ENCODE results near the gene SLC4A7. TPM values are rescaled to one million over a fixed set of nuclear protein-coding genes. Genes with fewer than 3 reads are reported as not detected.
"Not testable (repeated sequence)": the region's sequence is repeated elsewhere in the genome, so short reads cannot be mapped to it uniquely, and the experiment has no call there.

The SLC4A7 gene
- total RNA-seq, 1 donor from 2014 or later: 2.7 TPM

GRCh38 chr3:27438352-27438751 is 45.8 kb downstream of the SLC4A7 start:
- DNase-seq (ENCODE audit: low spot score); ATAC-seq: not testable (repeated sequence)

- no peak for DNase-seq (ENCODE audit: low spot score)
- peak; percentile 83 for ATAC-seq
Measured at GRCh38 chr3:27431116-27431515, 53.1 kb downstream of the SLC4A7 start.

- no peak for DNase-seq (ENCODE audit: low spot score)
- ATAC-seq: no peak
Measured at GRCh38 chr3:27429909-27430308, 54.3 kb downstream of the SLC4A7 start.

GRCh38 chr3:27428446-27428845 is 55.7 kb downstream of the SLC4A7 start:
- DNase-seq (ENCODE audit: low spot score) (no peak), ATAC-seq (no peak)

GRCh38 chr3:27426926-27427325 is 57.3 kb downstream of the SLC4A7 start:
- ATAC-seq (no peak), DNase-seq (ENCODE audit: low spot score) (no peak)

- peak; percentile 72 for ATAC-seq
- no peak for DNase-seq (ENCODE audit: low spot score)
Measured at GRCh38 chr3:27425896-27426565, 58.2 kb downstream of the SLC4A7 start.

GRCh38 chr3:27424812-27425521 is 59.2 kb downstream of the SLC4A7 start:
- peak; percentile 56 for DNase-seq (ENCODE audit: low spot score)

GRCh38 chr3:27423463-27423862 is 60.7 kb downstream of the SLC4A7 start:
- DNase-seq (ENCODE audit: low spot score): no peak
- ATAC-seq: no peak

More at GRCh38 chr3:27424812-27425521, 59.2 kb downstream of the SLC4A7 start:
- peak; percentile 56 for ATAC-seq

- ATAC-seq: no peak
- no peak for DNase-seq (ENCODE audit: low spot score)
Measured at GRCh38 chr3:27422617-27423016, 61.6 kb downstream of the SLC4A7 start.

GRCh38 chr3:27415202-27415601 is 69.0 kb downstream of the SLC4A7 start:
- ATAC-seq: no peak
- no peak for DNase-seq (ENCODE audit: low spot score)

GRCh38 chr3:27392950-27393679 is 91.1 kb downstream of the SLC4A7 start:
- ATAC-seq (no peak), DNase-seq (ENCODE audit: low spot score) (no peak)

- DNase-seq (ENCODE audit: low spot score); ATAC-seq: not testable (repeated sequence)
Measured at GRCh38 chr3:27392414-27392813, 91.8 kb downstream of the SLC4A7 start.

- DNase-seq (ENCODE audit: low spot score) (no peak), ATAC-seq (no peak)
Measured at GRCh38 chr3:27391796-27392195, 92.4 kb downstream of the SLC4A7 start.

GRCh38 chr3:27387625-27388024 is 96.6 kb downstream of the SLC4A7 start:
- no peak for ATAC-seq
- no peak for DNase-seq (ENCODE audit: low spot score)

GRCh38 chr3:27385504-27385903 is 98.7 kb downstream of the SLC4A7 start:
- DNase-seq (ENCODE audit: low spot score): no peak
- ATAC-seq: no peak

- DNase-seq (ENCODE audit: low spot score) (no peak), ATAC-seq (no peak)
Measured at GRCh38 chr3:27384191-27384590, 100.0 kb downstream of the SLC4A7 start.

- DNase-seq (ENCODE audit: low spot score) (no peak), ATAC-seq (peak; percentile 73)
Measured at GRCh38 chr3:27380433-27381357, 103.5 kb downstream of the SLC4A7 start.

- ATAC-seq (no peak), DNase-seq (ENCODE audit: low spot score) (no peak)
Measured at GRCh38 chr3:27378331-27378730, 105.9 kb downstream of the SLC4A7 start.

GRCh38 chr3:27376109-27376772 is 107.9 kb downstream of the SLC4A7 start:
- ATAC-seq (peak; percentile 87), DNase-seq (ENCODE audit: low spot score) (no peak)

All from left lobe of liver (tissue), 2 donors.